GM18505 (cell line): Measurements from ENCODE around the gene ANO6.

ENCODE experiments used
- ATAC-seq: cut with Tn5 transposase; IDR thresholded peaks from one replicate; pipeline ENCODE4 v1.9.1; 2021; ENCODE audit not compliant: unreplicated experiment
- POLR2A ChIP-seq: IDR thresholded peaks from 4 replicates; pipeline ENCODE4 v1.6.1; 2011; ENCODE audit warnings: borderline replicate concordance; ENCODE audit not compliant: insufficient read depth, insufficient read length; ENCODE audit errors: extremely low read depth

ANO6 gene

DNA sequence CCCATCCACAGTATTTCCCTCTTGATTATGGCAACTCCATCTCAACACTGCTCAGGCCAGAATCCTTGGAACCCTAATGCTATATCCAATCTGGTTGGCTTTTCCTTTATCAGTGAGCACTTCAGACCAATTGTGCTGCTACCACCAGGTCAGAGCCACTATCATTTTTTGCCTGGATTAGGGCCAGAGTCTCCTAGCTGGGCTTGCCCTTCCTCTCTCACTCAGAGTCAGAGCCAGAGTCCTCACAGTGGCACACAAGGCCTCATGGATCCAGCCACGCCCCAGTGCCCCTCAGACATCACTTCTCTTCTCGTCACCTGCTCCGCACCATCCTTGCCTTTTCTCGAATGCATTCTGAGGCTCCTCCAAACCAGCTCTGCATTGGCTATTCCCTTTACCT is 211.1 kb downstream of the ANO6 start:
- ATAC-seq: no peak
- no peak for TF ChIP-seq POLR2A

DNA sequence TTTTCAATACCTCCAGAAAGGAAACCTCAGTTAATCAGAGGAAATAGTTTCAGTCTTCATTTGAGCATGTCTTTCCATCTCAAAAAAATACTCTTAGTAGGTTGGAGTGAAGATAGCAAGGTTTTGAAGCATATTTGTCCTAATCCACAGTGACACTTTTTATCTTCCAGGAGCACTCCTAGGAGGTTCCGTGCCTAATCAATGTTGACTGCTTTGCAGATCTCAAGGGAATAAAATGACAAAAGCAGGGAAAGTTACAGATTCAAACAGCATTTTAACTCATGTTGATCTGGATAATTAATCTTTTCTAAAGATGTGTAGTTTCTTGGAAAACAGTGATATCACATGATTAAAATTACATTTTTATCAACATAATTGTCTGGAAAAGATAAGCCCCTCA is 213.9 kb downstream of the ANO6 start:
- TF ChIP-seq POLR2A: no peak
- ATAC-seq: no peak

DNA sequence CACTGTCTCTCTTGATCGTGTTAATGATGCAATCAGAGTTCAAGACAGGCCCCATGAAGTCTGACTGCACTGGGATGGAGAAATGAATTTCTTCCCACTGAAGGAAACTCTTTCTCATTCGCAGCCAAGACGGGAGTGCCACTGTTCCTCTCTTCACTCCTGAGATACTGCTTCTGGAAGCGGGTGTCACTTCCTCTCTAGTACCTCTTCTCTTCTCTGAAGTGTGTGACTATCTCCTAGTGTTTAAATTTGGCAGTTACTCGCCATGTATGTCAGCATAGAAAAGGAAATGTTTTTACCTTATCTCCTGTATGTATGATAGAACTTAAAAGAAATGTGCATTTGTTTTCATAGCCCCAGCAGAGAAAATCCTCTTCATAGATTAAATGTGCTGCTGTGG is 215.2 kb downstream of the ANO6 start:
- TF ChIP-seq POLR2A: no peak
- no peak for ATAC-seq

DNA sequence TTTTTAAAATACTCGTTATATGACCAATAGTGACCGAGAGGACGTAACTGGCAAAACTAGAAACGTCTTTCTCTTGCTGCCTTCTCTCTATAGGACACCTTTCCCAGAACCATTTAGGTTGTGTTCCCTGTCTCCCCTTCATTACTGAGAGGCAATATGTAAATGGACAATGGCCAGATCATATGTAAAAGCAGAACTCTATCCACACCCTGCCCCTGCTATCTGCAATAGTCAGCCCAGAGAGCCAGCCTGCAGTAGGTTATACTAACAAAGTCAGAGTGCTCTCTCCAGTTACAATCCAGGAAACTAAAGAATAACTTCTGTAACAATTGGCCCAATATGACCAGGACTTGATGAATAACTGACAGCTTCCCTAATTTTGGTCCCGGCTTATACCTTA is 216.8 kb downstream of the ANO6 start:
- ATAC-seq: no peak
- TF ChIP-seq POLR2A: no peak

DNA sequence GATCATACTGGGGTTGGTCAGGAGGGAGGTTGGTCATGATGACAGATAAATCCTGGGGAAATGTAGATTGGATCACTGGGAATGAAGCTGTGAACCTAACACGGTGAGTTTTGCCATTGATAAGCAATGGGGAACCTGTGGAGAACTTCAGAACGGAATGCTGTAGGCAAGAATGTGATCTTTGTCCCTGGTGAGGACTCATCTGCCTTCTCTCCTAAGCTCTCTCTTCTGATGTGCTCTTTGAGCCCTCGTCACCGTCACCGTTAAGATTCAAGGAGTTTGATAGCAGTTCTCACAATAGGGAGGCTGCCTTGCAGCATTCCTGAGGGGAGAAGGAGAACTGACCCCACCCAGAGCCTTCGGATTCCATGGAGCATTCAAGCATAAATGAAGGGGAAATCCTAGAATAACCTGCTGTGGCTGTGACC is 217.6 kb downstream of the ANO6 start:
- no peak for ATAC-seq
- TF ChIP-seq POLR2A: no peak

DNA sequence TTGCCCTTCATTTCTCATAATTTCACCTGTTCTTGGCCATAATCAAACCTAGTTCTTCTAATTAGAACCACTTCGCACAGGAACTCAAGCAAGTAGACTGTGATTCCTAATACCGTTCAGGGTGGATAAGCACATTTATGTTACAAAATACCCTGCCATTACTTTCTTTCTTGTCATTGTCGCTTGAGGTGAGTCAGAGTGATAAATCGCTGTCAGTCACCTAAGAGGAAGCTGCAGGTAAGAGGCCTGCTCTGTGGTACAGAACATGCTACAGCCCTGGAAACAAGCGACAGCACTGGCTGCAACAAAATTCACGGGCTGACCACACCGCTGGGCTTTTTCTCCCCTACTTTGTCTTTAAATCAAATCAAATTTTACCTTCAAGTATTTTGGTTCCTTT is 218.2 kb downstream of the ANO6 start:
- ATAC-seq: no peak
- TF ChIP-seq POLR2A: no peak

DNA sequence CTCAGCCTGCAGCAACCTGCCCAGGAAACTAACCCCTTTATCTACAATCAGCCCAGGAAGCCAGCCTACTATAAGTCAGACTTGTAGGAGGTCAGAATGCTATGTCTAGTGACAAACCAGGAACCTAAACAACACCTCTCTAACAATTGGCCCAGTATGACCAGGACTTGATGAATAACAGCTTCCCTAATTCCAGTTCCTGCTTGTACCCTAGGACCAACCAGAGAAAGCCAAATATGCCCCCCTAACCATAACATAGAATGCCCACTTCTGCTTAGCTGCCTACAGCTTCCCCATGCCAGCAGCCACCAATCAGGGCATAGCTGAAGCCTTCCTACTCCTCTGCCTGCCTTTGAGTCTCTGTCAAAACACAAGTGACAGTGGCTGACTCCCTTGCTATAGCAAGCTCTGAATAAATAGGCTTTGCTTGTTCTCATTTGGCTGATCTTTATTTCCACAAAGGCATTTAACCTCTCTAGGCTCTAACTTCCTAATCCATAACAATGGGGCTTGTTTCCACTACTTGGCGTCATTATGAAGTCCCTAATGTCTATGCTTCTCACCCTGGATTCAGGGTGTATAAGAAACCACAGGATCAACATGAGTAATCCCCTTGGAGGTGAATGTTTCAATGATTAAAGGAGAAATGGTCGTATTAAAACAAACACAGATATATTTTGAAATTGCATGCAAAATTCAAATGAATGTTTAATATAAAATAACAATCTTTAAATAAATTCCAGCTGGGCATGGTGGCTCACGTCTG is 220.2 kb downstream of the ANO6 start:
- no peak for TF ChIP-seq POLR2A
- no peak for ATAC-seq

DNA sequence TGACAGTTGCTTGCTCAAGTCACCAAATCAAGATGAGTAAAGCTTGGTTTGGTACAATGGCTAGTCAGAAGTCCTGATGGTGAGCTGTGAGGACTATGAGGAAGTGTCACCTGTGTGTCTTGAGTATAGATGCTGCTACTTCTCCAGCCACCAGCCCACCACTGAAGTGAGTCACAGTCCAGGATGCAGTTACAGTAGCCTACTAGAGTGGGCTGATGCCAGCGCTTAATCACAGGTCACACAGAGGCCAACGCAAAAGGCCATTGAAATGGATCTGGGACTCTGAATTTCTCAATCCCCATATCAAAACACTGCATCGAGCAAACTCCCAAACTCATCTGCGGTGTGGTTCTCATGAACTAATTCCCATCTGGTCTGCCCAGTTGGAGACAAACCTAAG is 223.1 kb downstream of the ANO6 start:
- no peak for TF ChIP-seq POLR2A
- no peak for ATAC-seq

DNA sequence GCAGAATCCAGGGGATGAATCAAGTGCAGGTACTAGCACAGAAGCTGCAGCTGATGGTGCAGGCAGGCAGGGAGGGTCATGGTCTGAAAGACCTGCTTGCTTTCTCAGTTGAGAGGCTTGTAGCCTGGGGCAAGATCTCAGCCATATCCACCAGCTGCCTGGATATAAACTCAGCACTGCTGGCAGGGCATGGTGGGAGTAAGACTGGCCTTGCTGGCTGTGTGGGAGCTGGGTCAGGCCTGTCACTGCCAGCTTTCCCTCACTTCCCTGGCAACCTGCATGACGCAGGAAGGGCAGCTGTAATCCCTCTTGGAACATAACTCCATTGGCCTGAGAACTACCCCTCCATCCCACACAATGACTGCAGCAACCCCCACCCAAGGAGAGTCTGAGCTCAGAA is 230.1 kb downstream of the ANO6 start:
- TF ChIP-seq POLR2A: no peak
- ATAC-seq: no peak

DNA sequence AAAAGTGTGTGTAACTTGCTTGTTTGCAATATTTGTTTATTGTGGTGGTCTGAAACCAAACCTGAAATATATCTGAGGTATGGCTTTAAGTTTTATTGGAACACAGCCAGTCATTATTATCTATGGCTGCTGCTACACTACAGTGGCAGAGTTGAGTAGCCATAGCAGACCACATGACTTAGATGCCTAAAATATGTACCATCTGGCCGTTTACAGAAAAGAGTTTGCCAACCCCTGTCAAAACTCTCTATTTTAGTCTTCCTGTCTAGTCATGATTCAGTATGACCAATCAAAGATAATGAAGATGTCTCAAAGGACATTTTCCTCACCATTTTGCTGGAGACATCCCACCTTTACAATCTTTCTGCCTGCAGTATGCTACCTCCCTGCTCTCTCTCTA is 242.3 kb downstream of the ANO6 start:
- ATAC-seq: no peak
- TF ChIP-seq POLR2A: no peak

DNA sequence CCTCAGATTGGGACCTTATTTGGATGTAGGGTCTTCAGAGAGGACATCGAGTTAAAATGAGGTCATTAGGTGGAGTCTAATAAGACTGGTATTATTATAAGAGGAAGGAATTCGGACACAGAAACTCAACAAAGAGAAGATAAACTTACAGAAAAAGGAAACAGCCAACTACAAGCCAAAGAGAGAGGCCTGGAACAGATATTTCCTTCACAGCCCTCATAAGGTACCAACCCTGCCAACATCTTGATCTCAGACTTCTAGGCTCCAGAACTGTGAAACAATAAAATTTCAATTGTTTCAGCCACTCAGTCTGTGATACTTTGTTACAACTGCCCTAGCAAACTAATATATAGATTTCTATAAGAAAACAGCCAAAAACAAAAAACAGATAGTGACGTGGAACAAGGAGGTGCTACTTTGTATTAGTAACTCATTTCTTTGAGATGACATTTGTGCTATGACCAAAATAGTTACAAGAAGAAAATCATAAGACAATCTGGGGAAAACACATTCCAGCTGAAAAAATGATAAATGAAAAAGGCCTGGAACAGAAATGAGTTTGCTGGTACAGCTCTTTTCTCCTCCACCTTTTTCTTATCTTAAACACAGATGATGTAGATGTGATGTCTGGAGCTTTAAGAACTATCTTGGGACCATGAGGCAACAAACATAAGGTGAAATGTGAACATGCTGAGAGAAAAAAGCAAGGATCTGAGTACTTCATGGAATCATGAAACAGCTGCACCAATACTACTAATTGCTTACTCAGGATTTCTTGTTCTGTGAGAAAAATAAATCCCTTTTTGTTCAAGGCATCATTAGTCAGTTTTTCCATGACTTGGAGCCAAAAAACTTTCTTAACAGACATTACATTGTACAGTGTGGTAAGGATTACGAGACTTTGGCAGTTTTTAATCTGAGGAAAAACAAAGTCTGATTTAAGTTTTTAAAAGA is 243.2 kb downstream of the ANO6 start:
- ATAC-seq: no peak
- TF ChIP-seq POLR2A: no peak

DNA sequence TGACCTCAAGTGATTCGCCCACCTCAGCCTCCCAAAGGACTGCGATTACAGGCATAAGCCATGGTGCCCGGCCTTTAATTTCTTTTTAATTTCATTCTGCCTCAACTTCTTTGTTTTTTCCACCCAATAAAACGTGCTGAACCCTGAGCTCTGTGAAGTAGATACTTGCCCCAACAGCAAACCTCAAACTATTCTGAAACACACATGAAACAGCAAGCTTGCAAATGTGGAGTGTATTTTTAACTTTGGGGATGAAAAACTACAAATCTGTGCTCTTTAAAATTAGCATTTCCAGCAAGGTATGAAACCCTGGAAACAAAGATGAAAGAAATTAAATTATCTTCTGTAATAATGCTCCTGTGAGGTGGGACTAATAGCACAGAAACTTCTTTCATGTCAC is 246.6 kb downstream of the ANO6 start:
- no peak for TF ChIP-seq POLR2A
- no peak for ATAC-seq

DNA sequence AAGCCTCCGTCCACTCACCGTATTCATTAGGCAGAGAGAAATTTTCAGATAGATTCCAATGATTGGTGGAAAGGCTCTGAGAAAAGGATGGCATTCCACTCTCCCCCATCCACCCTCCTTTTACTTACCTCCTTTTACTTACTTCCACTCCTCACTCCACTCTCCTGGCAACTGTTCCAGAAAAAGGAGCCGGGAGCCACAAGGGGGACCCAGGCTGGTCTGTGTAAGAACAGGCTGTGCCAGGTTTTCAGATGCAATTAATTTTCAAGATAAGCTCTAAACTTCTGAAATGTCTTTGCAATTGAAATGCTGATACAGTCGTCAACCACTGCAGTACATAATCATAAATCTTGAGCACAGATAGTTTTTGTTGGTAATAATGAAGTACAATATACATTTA is 248.8 kb downstream of the ANO6 start:
- ATAC-seq: no peak
- no peak for TF ChIP-seq POLR2A
